DND-41 (cell line): ENCODE data around the gene ALDH3A1.

Experiments used
- ATAC-seq: fragments of 200-7000 bp; cut with Tn5 transposase; 3 replicates; pipeline ENCODE4 v1.9.1; 2021; ENCODE audit warnings: low read depth; ENCODE audit not compliant: insufficient read depth
- DNase-seq: peaks from one replicate; pipeline ENCODE4 v3.0.0-alpha.2; 2020
- H2AFZ ChIP-seq: 2 replicates; pipeline ENCODE4 v1.6.0; 2012; ENCODE audit warnings: low read depth, low read length
- H3K27ac ChIP-seq: 2 replicates; pipeline ENCODE4 v1.5.1; 2012; ENCODE audit warnings: low read length, inconsistent platforms
- H3K27me3 ChIP-seq: fragments of 200-600 bp; sonication (generic); 2 replicates; pipeline ENCODE4 v1.6.0; 2012; ENCODE audit warnings: low read length, mild to moderate bottlenecking, inconsistent platforms; ENCODE audit not compliant: insufficient read depth, poor library complexity
- H3K36me3 ChIP-seq: 2 replicates; pipeline ENCODE4 v1.5.1; 2012; ENCODE audit warnings: low read length, inconsistent platforms; ENCODE audit not compliant: insufficient read depth
- H3K4me1 ChIP-seq: 2 replicates; pipeline ENCODE4 v1.5.1; 2012; ENCODE audit warnings: mild to moderate bottlenecking, low read length; ENCODE audit not compliant: insufficient read depth
- H3K4me2 ChIP-seq: 2 replicates; pipeline ENCODE4 v1.6.0; 2012; ENCODE audit warnings: mild to moderate bottlenecking, moderate library complexity, low read length, inconsistent platforms; ENCODE audit not compliant: insufficient read depth
- H3K4me3 ChIP-seq, 2 experiments: fragments of 200-600 bp in 1 of 2; shearing (Covaris generic) in 1 of 2; 2 replicates each; pipeline ENCODE4 v1.5.1; 2012 to 2016; ENCODE audit warnings: inconsistent platforms in 2 of 2, low read length in 2 of 2, mild to moderate bottlenecking in 2 of 2, low read depth in 1 of 2, moderate library complexity in 1 of 2
- H3K79me2 ChIP-seq: 2 replicates; pipeline ENCODE4 v1.6.0; 2012; ENCODE audit warnings: low read length, inconsistent platforms; ENCODE audit not compliant: insufficient read depth
- H3K9ac ChIP-seq: 2 replicates; pipeline ENCODE4 v1.6.0; 2012; ENCODE audit warnings: low read depth, mild to moderate bottlenecking, inconsistent platforms, low read length, moderate library complexity
- H3K9me3 ChIP-seq: 2 replicates; pipeline ENCODE4 v1.5.1; 2012; ENCODE audit warnings: low read length, moderate library complexity, mild to moderate bottlenecking, inconsistent platforms; ENCODE audit not compliant: insufficient read depth, severe bottlenecking
- H4K20me1 ChIP-seq: 2 replicates; pipeline ENCODE4 v1.6.0; 2012; ENCODE audit warnings: low read length; ENCODE audit not compliant: insufficient read depth
- CTCF ChIP-seq: IDR thresholded peaks from 2 replicates; pipeline ENCODE4 v1.5.1; 2012; ENCODE audit warnings: borderline replicate concordance, low read length, moderate library complexity, mild to moderate bottlenecking; ENCODE audit not compliant: poor library complexity, severe bottlenecking; ENCODE audit errors: extremely low read depth
- EZH2 ChIP-seq: IDR thresholded peaks from 3 replicates; pipeline ENCODE4 v1.6.1; 2012; ENCODE audit warnings: borderline replicate concordance, low read depth, mild to moderate bottlenecking, moderate library complexity, low read length, inconsistent platforms; ENCODE audit not compliant: severe bottlenecking

Gene ALDH3A1

GRCh38 chr17:19744492-19744891 lies 3.6 kb downstream of the ALDH3A1 start:
- Histone ChIP-seq H3K4me1 (no peaks in the 10 kb centered on the region), H4K20me1 (peaks cover 2% of the 10 kb centered on the region; the same call in 1 of the 2 replicates), H3K79me2 (no peaks in the 10 kb centered on the region), H3K27me3 (no peaks in the 10 kb centered on the region), H3K36me3 (no peaks in the 10 kb centered on the region), H3K9ac (no peak overlapping the region), H3K27ac (no peak overlapping the region), H3K9me3 (no peaks in the 10 kb centered on the region), H3K4me3 (no peak overlapping the region), H2AFZ (no peak overlapping the region), H3K4me2 (no peak overlapping the region)
- no peak for ATAC-seq
- DNase-seq, result no peak
- TF ChIP-seq CTCF (no peak), EZH2 (no peak)

GRCh38 chr17:19743101-19744100 lies 4.7 kb downstream of the ALDH3A1 start:
- no peak for TF ChIP-seq CTCF
- TF ChIP-seq EZH2, result no peak
- Histone ChIP-seq H3K36me3 (no peaks in the 10 kb centered on the region), H3K27me3 (no peaks in the 10 kb centered on the region), H3K4me3 (no peak overlapping the region), H3K27ac (no peak overlapping the region), H3K9ac (no peak overlapping the region), H3K79me2 (no peaks in the 10 kb centered on the region), H3K4me2 (no peak overlapping the region), H2AFZ (no peak overlapping the region), H4K20me1 (peaks cover 2% of the 10 kb centered on the region; the same call in 1 of the 2 replicates), H3K9me3 (no peaks in the 10 kb centered on the region), H3K4me1 (no peaks in the 10 kb centered on the region)
- ATAC-seq (no peak), DNase-seq (no peak)

- no peak overlapping the region for H3K4me2 ChIP-seq
- DNase-seq (no peak), ATAC-seq (no peak)
- H3K4me1 ChIP-seq, result no peaks in the 10 kb centered on the region
- no peaks in the 10 kb centered on the region for H3K36me3 ChIP-seq
- H3K9me3 ChIP-seq, result no peaks in the 10 kb centered on the region
- H4K20me1 ChIP-seq, result peaks cover 2% of the 10 kb centered on the region; the same call in 1 of the 2 replicates
- H3K27ac ChIP-seq, result no peak overlapping the region
- H3K27me3 ChIP-seq, result no peaks in the 10 kb centered on the region
- no peak overlapping the region for H3K4me3 ChIP-seq
- H3K79me2 ChIP-seq, result no peaks in the 10 kb centered on the region
- TF ChIP-seq EZH2 (no peak), CTCF (no peak)
- H2AFZ ChIP-seq, result no peak overlapping the region
- no peak overlapping the region for H3K9ac ChIP-seq
These were observed 5.6 kb downstream of the ALDH3A1 start for GRCh38 chr17:19742495-19742894.
